ENCODE measurements around the gene DUSP16.

Gene DUSP16

DNA sequence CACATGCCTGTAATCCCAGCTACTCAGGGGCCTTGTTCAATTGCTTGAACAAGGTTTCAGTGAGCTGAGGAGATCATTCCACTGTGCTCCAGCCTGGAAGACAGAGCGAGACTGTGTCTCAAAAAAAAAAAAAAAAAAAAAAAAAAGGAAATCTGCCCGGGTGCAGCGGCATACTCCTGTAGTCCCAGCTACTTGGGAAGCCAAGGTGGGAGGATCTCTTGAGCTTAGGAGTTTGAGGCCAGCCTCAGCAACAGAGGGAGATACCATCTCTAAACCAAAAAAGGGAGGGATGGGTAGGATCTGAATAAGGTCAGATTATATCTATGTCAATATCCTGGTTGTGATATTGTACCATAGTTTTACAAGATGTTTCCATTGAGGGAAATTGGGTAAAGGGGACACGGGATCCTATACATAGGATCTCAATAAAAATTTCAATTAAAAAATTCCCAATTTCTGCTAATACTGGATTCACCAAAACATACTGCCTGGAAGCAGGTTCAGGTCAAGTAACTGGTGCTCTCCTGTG, 129.4 kb downstream of the DUSP16 start:
- DNase-seq: no peak

DNA sequence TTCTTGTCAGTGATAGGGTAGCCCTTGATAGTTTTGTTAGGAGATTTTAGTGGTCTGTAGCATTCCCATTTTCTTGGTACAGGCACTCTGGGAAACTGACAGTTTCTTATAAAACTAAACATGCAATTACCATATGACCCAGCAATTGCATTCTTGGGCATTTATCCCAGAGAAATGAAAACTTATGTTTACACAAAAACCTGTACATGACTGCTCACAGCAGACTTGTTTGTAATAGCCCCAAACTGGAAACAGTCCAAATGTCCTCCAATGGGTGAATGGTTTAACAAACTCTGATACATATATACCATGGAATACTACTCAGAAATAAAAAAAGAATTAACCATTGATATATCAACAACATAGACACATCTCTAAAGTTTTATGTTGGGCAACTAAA, 130.3 kb downstream of the DUSP16 start:
- DNase-seq: no peak

DNA sequence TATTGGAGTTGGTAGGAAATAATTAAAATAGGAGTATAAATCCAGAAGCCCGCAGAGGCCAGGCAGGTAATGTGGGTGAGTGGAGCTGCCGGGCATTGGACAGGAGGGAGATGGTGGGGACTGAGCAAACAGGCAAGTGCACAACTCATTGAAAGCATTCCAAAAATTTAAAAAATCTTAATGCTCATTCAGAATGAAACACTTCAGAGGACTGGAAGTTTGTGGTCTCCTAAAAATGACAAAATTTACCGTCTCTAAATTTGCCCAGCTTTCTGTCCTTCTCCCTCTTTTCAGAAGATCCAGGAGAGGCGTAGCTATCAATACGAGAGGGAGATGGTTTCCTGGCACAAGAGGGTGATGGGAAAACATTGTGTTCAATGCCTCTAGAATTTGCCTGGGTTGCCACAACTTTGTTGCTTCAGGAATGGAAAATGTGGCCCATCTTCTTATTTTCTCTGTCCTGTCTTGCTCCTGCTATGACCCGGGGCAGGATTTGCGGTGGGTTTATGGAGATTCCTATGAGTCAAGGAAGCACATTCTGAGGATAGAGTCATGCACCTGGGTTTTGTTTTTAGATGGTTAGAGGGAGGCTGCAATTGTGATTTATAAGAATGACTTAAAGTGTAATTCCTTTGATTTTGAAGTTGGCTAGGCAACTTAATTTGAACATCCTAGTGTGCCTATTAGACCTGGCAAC, 133.6 kb downstream of the DUSP16 start:
- no peak for DNase-seq

DNA sequence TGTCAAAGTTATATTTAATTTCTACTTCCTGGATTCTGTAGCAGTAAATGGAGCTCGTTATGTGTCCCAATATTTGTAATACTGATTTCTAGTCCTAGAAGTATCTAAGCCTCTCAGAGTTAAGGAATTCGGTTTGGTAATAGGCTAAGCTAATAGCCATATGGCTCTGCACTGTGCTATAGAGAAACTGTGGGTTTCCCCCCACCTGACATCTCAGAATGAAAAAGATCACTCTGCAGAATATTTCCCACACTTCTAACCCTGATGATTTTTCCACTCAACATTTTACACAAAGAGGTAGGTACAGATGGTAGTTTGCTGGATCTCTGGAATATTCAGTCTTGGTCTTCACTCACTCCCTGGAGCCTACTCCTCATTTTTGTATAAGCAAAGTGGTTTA, 134.6 kb downstream of the DUSP16 start:
- DNase-seq: no peak

DNA sequence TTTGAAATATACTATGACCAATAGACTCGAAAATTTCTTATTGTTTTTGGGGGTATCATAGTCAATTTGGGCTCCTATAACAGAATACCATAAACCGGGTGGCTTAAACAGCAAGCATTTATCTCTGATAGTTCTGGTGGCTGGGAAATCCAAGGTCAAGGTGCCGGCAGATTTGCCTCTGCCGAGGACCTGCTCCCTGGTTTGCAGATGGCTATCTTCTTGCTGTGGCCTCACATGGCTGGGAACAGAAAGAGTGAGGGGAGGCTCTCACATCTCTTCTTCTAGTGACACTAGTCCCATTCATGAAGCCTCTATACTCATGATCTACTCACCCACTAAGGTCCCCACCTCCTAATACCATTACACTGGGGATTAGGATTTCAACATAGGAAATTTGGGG, 135.1 kb downstream of the DUSP16 start:
- DNase-seq: no peak

DNA sequence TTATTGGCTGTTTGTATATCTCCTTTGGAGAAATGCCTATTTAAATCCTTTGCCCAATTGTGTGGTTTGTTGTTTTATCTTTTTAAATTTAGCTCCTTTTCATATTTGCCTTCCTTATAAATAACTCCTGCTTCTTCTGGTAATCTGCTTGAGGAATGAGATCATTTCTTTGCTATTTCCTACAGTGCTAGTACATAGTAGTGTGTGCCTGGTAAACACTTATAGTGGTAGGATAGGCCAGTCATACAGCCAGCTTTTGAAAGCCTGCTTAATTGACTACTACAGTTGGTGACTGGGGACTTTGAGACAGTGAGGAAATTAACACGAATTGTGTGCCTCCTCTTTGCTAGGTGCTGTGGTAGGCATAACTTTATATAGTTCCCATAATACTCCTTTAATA, 137.0 kb downstream of the DUSP16 start:
- DNase-seq: no peak

DNA sequence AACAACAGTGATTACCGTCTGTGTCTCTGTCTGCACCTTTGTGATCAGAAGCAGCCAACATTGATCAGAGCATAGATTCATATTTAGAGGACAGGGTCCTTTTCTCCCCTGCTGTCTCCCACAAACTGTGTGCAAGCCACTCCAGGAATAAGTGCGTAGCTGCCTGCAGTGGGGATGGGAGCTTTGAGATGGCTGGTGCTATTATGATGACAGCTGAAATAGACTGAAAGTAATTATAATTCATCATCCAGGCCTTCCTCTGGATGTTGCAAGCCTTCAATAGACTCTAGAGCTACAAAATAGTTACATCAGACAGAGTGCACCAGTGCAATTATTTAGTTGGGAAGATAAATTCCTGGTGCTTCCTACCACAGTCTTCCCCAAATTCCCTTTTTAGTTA, 137.7 kb downstream of the DUSP16 start:
- no peak for DNase-seq
